Measurements from ENCODE around the gene KAZN.
A peak's percentile ranks its signal among the peaks of the same experiment; 100 is the strongest.
"Not testable (repeated sequence)": the region's sequence is repeated elsewhere in the genome, so short reads cannot be mapped to it uniquely, and the experiment has no call there.

KAZN gene

GRCh38 chr1:14598498-14599182 is at the start of gene KAZN:
TSS of gene KAZN (plus strand) at chr1:14598685.
- no peak for DNase-seq (ENCODE audit: low read depth)

- no peak for DNase-seq (ENCODE audit: low read depth)
Observed at GRCh38 chr1:14549897-14550620, 48.4 kb upstream of the KAZN start.

GRCh38 chr1:14551386-14551785 is 47.1 kb upstream of the KAZN start:
- no peak for DNase-seq (ENCODE audit: low read depth)

- no peak for DNase-seq (ENCODE audit: low read depth)
Observed at GRCh38 chr1:14552246-14552965, 46.1 kb upstream of the KAZN start.

GRCh38 chr1:14553711-14554110 is 44.8 kb upstream of the KAZN start:
- no peak for DNase-seq (ENCODE audit: low read depth)

GRCh38 chr1:14555091-14555490 is 43.4 kb upstream of the KAZN start:
- no peak for DNase-seq (ENCODE audit: low read depth)

- DNase-seq (ENCODE audit: low read depth): no peak
Observed at GRCh38 chr1:14561014-14561693, 37.3 kb upstream of the KAZN start.

- no peak for DNase-seq (ENCODE audit: low read depth)
Observed at GRCh38 chr1:14565090-14565489, 33.4 kb upstream of the KAZN start.

GRCh38 chr1:14567056-14567455 is 31.4 kb upstream of the KAZN start:
- peak; percentile 21 for DNase-seq (ENCODE audit: low read depth)

- no peak for DNase-seq (ENCODE audit: low read depth)
Observed at GRCh38 chr1:14567903-14568302, 30.6 kb upstream of the KAZN start.

- DNase-seq (ENCODE audit: low read depth): no peak
Observed at GRCh38 chr1:14568716-14569355, 29.6 kb upstream of the KAZN start.

GRCh38 chr1:14570514-14570913 is 28.0 kb upstream of the KAZN start:
- DNase-seq (ENCODE audit: low read depth): no peak

GRCh38 chr1:14571810-14572767 is 26.4 kb upstream of the KAZN start:
- no peak for DNase-seq (ENCODE audit: low read depth)

GRCh38 chr1:14572861-14573260 is 25.6 kb upstream of the KAZN start:
- DNase-seq (ENCODE audit: low read depth): no peak

- DNase-seq (ENCODE audit: low read depth): no peak
Observed at GRCh38 chr1:14576155-14576554, 22.3 kb upstream of the KAZN start.

GRCh38 chr1:14577261-14577660 is 21.2 kb upstream of the KAZN start:
- DNase-seq (ENCODE audit: low read depth): no peak

GRCh38 chr1:14578156-14578555 is 20.3 kb upstream of the KAZN start:
- DNase-seq (ENCODE audit: low read depth): no peak

- DNase-seq (ENCODE audit: low read depth): not testable (repeated sequence)
Observed at GRCh38 chr1:14580295-14580694, 18.2 kb upstream of the KAZN start.

GRCh38 chr1:14580986-14581385 is 17.5 kb upstream of the KAZN start:
- DNase-seq (ENCODE audit: low read depth): no peak

- no peak for DNase-seq (ENCODE audit: low read depth)
Observed at GRCh38 chr1:14583788-14584187, 14.7 kb upstream of the KAZN start.

- no peak for DNase-seq (ENCODE audit: low read depth)
Observed at GRCh38 chr1:14585728-14586127, 12.8 kb upstream of the KAZN start.

Measured in CMK (cell line).